NT2/D1 (cell line): ENCODE results near the gene SPINK4.

Experiments used
- SUZ12 ChIP-seq: IDR thresholded peaks from 2 replicates; pipeline ENCODE4 v1.6.1; 2011; ENCODE audit not compliant: insufficient read length, insufficient read depth; ENCODE audit errors: extremely low read depth
- YY1 ChIP-seq: IDR thresholded peaks from 2 replicates; pipeline ENCODE4 v1.6.1; 2011; ENCODE audit not compliant: insufficient read length, insufficient read depth
- ZNF274 ChIP-seq: IDR thresholded peaks from 2 replicates; pipeline ENCODE4 v1.6.1; 2011; ENCODE audit warnings: mild to moderate bottlenecking, low read depth, low read length

GRCh38 chr9:33197279-33198152 is 42.5 kb upstream of the SPINK4 start:
- TF ChIP-seq YY1 (no peak), SUZ12 (no peak), ZNF274 (no peak)
